Progenitor cell of endocrine pancreas (in vitro differentiated cells): ENCODE data around the gene AIFM2. TPM values are rescaled to one million over a fixed set of nuclear protein-coding genes. Genes with fewer than 3 reads are reported as not detected.
A peak's percentile ranks its signal among the peaks of the same experiment; 100 is the strongest.

Experiments used
- DNase-seq: peaks from one replicate; pipeline ENCODE4 v3.0.0; 2021; ENCODE audit warnings: low spot score; ENCODE audit not compliant: unreplicated experiment
- H3K27ac Mint-ChIP-seq: 2 replicates; pipeline ENCODE4 v1.8.0; 2021; ENCODE audit warnings: mild to moderate bottlenecking, moderate library complexity, mixed read lengths
- H3K27me3 Mint-ChIP-seq: 2 replicates; pipeline ENCODE4 v1.8.0; 2021; ENCODE audit warnings: mixed read lengths
- H3K36me3 Mint-ChIP-seq: 2 replicates; pipeline ENCODE4 v1.8.0; 2022; ENCODE audit warnings: mixed read lengths; ENCODE audit not compliant: insufficient read depth
- H3K4me1 Mint-ChIP-seq: 2 replicates; pipeline ENCODE4 v1.8.0; 2021; ENCODE audit warnings: low read depth, mixed read lengths
- H3K4me3 Mint-ChIP-seq: 2 replicates; pipeline ENCODE4 v1.8.0; 2021; ENCODE audit warnings: low read depth, mild to moderate bottlenecking, moderate library complexity, mixed read lengths
- H3K9me3 Mint-ChIP-seq: 2 replicates; pipeline ENCODE4 v1.8.0; 2021; ENCODE audit warnings: low read depth, mixed read lengths
- CTCF ChIP-seq: fragments of 200-600 bp; sonication (generic); IDR thresholded peaks from one replicate; pipeline ENCODE4 v1.5.0; 2021; ENCODE audit warnings: antibody characterized with exemption, mild to moderate bottlenecking; ENCODE audit not compliant: unreplicated experiment
- total RNA-seq: library from RNA; stranded (reverse); gene quantifications from 2 replicates; pipeline ENCODE4 v1.2.1, GENCODE V29; 2021

AIFM2 gene
- total RNA-seq, 1 donor from 2014 or later: 10.9 TPM

GRCh38 chr10:70166394-70166793 is 33.8 kb upstream of the AIFM2 start:
- Mint-ChIP-seq H3K9me3 (peaks cover 3% of the 10 kb centered on the region), H3K4me1 (peaks cover 13% of the 10 kb centered on the region), H3K27ac (no peak overlapping the region), H3K4me3 (no peak overlapping the region), H3K27me3 (no peaks in the 10 kb centered on the region), H3K36me3 (peaks cover 5% of the 10 kb centered on the region)
- no peak for TF ChIP-seq CTCF
- DNase-seq: no peak

- no peak for TF ChIP-seq CTCF
- Mint-ChIP-seq H3K27ac (no peak overlapping the region), H3K9me3 (no peaks in the 10 kb centered on the region), H3K27me3 (no peaks in the 10 kb centered on the region), H3K4me1 (peaks cover 8% of the 10 kb centered on the region), H3K4me3 (no peak overlapping the region), H3K36me3 (peaks cover 6% of the 10 kb centered on the region)
- no peak for DNase-seq
Observed at GRCh38 chr10:70164163-70164562, 31.5 kb upstream of the AIFM2 start.

GRCh38 chr10:70163448-70163847 is 30.8 kb upstream of the AIFM2 start:
- no peak overlapping the region for H3K4me3 Mint-ChIP-seq
- TF ChIP-seq CTCF: no peak
- no peaks in the 10 kb centered on the region for H3K9me3 Mint-ChIP-seq
- peaks cover 6% of the 10 kb centered on the region for H3K36me3 Mint-ChIP-seq
- H3K27ac Mint-ChIP-seq: peak overlapping the region; percentile 46
- no peak for DNase-seq
- no peaks in the 10 kb centered on the region for H3K27me3 Mint-ChIP-seq
- H3K4me1 Mint-ChIP-seq: peaks cover 3% of the 10 kb centered on the region

GRCh38 chr10:70162892-70163201 is 30.2 kb upstream of the AIFM2 start:
- Mint-ChIP-seq H3K27me3 (no peaks in the 10 kb centered on the region), H3K36me3 (peaks cover 6% of the 10 kb centered on the region), H3K9me3 (no peaks in the 10 kb centered on the region), H3K4me3 (no peak overlapping the region), H3K27ac (no peak overlapping the region), H3K4me1 (peaks cover 3% of the 10 kb centered on the region)
- TF ChIP-seq CTCF: no peak
- no peak for DNase-seq

- H3K36me3 Mint-ChIP-seq: peaks cover 6% of the 10 kb centered on the region
- no peaks in the 10 kb centered on the region for H3K27me3 Mint-ChIP-seq
- H3K4me1 Mint-ChIP-seq: peaks cover 3% of the 10 kb centered on the region
- H3K4me3 Mint-ChIP-seq: no peak overlapping the region
- TF ChIP-seq CTCF: no peak
- no peaks in the 10 kb centered on the region for H3K9me3 Mint-ChIP-seq
- H3K27ac Mint-ChIP-seq: peak overlapping the region; percentile 30
- DNase-seq: no peak
Observed at GRCh38 chr10:70162151-70162891, 29.7 kb upstream of the AIFM2 start.
